Duodenal mucosa (tissue), 2 donors: ENCODE results near the gene EXD3.
"Not testable (repeated sequence)": the region's sequence is repeated elsewhere in the genome, so short reads cannot be mapped to it uniquely, and the experiment has no call there.

Experiments used
- H3K27ac ChIP-seq: one replicate; pipeline ENCODE4 v1.7.0; 2013; ENCODE audit warnings: low read depth, low read length
- H3K27me3 ChIP-seq, 2 donors: one replicate each; pipeline ENCODE4 v1.7.0; 2013; ENCODE audit warnings: low read length in 2 of 2, control low read depth in 1 of 2; ENCODE audit not compliant: insufficient read depth in 2 of 2, control insufficient read depth in 1 of 2
- H3K36me3 ChIP-seq, 2 donors: one replicate each; pipeline ENCODE4 v1.7.0; 2013; ENCODE audit warnings: low read length in 2 of 2, control low read depth in 1 of 2; ENCODE audit not compliant: insufficient read depth in 2 of 2, control insufficient read depth in 1 of 2
- H3K4me1 ChIP-seq, 2 donors: one replicate each; pipeline ENCODE4 v1.7.0; 2013; ENCODE audit warnings: low read length in 2 of 2, control low read depth in 1 of 2; ENCODE audit not compliant: insufficient read depth in 2 of 2, control insufficient read depth in 1 of 2
- H3K4me3 ChIP-seq, 2 donors: one replicate each; pipeline ENCODE4 v1.7.0; 2013; ENCODE audit warnings: low read length in 2 of 2, low read depth in 1 of 2
- H3K9ac ChIP-seq, 2 donors: one replicate each; pipeline ENCODE4 v1.7.0; 2013; ENCODE audit warnings: low read length in 2 of 2, low read depth in 1 of 2
- H3K9me3 ChIP-seq, 2 donors: one replicate each; pipeline ENCODE4 v1.7.0; 2013; ENCODE audit warnings: low read length in 2 of 2, control low read depth in 1 of 2; ENCODE audit not compliant: control insufficient read depth in 1 of 2

The EXD3 gene

DNA sequence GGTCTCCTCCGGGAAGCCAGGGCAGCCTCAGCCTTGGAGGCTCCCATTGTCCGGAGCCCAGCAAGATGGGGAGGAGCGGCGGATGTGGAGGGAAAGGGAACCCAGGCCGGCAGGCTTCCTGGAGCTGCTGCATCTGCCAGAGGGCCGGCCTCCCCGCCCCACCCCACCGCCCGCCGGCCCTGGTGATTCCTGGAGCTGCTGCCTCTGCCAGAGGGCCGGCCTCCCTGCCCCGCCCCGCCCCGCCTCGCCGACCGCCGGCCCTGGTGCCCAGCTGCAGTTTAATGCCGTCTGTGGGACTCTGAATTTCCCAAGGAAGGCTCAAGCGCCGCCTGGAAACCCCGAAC lies 31.6 kb downstream of the EXD3 start:
- Histone ChIP-seq H3K4me1 (peaks cover 0 to 3% of the 10 kb centered on the region in 2 donors), H3K27ac (peak overlapping the region; percentile 20), H3K4me3 (no peak overlapping the region), H3K36me3 (peaks cover 0 to 11% of the 10 kb centered on the region in 2 donors), H3K27me3 (no peaks in the 10 kb centered on the region), H3K9me3 (no peaks in the 10 kb centered on the region), H3K9ac (peak overlapping the region in 1 of 2 donors; percentile 7)

GRCh38 chr9:137390553-137391410 lies 32.2 kb downstream of the EXD3 start:
- H3K27ac ChIP-seq, result peak overlapping the region; percentile 20
- H3K4me1 ChIP-seq, result peaks cover 0 to 3% of the 10 kb centered on the region in 2 donors
- H3K36me3 ChIP-seq, result peaks cover 0 to 11% of the 10 kb centered on the region in 2 donors
- no peak overlapping the region for H3K4me3 ChIP-seq
- H3K27me3 ChIP-seq, result no peaks in the 10 kb centered on the region
- no peaks in the 10 kb centered on the region for H3K9me3 ChIP-seq
- H3K9ac ChIP-seq, result peak overlapping the region in 1 of 2 donors; percentile 7

GRCh38 chr9:137389428-137389746 lies 33.6 kb downstream of the EXD3 start:
- H3K27ac ChIP-seq, result no peak overlapping the region
- H3K9me3 ChIP-seq, result no peaks in the 10 kb centered on the region
- peaks cover 0 to 11% of the 10 kb centered on the region in 2 donors for H3K36me3 ChIP-seq

DNA sequence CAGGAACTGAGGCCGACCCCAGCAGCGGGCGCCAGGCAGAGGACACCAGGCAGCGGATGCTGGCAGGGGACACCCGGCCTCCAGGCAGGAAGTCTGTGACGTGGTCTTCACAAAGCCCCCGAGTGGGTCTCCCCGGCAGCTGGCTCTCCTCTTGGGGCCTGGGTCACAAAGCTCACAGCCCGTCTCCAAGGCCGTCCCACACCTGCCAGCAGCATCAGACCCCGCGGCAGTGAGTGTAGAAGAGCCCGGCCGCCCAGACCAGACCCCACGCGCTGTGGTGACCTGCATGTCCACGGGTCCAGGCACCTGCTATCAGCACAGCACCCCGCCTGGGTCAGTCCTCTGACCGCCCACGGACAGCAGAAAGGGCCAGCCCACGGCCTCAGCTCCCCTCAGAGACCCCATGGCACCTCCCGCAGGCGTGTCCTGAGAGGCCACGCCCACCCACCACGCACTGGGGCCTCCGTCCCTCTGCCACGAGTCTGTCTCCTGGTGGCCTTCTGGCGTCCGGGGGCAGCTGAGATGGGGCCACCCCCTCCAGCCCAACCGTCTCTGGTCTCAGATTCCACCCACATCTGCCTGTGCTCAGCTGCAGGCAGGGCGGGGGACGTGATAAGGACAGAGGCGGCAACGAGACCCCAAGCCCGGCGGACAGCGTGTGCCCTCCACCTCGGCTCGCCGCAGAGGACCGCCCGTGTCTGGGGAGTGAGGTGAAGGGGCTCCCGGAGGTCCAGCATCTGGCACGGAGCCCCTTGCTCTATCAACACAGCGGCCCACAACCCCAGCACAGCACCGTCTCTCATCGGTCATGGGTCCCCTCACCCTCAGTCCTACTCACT lies 34.2 kb downstream of the EXD3 start:
- Histone ChIP-seq H3K9ac (no peak overlapping the region), H3K27me3 (no peaks in the 10 kb centered on the region), H3K4me1 (peaks cover 0 to 3% of the 10 kb centered on the region in 2 donors), H3K4me3 (no peak overlapping the region), H3K9me3 (no peaks in the 10 kb centered on the region), H3K36me3 (peaks cover 0 to 11% of the 10 kb centered on the region in 2 donors), H3K27ac (no peak overlapping the region)

More at GRCh38 chr9:137389428-137389746, 33.6 kb downstream of the EXD3 start:
- Histone ChIP-seq H3K4me3 (no peak overlapping the region), H3K9ac (no peak overlapping the region), H3K27me3 (no peaks in the 10 kb centered on the region), H3K4me1 (peaks cover 0 to 3% of the 10 kb centered on the region in 2 donors)

DNA sequence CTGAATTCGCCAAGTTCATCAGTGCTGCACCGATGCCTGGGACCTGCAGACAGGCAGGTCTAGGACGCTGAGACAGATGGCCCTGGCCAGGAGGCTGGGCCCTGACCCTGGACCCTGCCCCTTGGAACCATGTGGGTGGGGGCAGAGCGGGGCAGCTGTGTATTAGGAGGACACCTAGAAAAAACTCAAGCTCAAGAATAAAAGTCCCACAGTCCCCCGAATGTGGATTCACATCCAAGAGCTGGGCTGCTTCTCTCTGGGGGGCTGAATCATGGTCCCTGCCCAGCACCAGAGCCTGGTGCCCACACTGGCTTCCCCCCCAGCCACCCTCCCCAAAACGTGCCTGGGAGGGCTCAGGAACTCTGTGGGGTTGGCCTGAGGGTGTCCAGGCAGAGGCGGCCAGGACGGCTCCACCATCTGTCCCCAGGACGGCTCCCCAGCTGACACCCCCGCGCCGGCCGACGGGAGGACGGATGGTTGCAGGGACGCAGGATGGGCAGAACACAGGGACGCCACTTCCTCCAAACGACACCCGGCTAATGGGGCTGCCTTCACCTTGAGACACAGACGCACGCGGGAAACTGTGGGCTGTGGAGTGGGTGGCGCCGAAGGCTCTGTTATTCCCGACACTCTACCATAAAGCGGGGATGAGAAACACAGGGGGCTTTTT lies 34.9 kb downstream of the EXD3 start:
- Histone ChIP-seq H3K27me3 (no peaks in the 10 kb centered on the region), H3K9ac (no peak overlapping the region), H3K4me3 (no peak overlapping the region), H3K27ac (peak overlapping the region; percentile 42), H3K9me3 (no peaks in the 10 kb centered on the region), H3K36me3 (peaks cover 0 to 11% of the 10 kb centered on the region in 2 donors), H3K4me1 (peaks cover 0 to 3% of the 10 kb centered on the region in 2 donors)

DNA sequence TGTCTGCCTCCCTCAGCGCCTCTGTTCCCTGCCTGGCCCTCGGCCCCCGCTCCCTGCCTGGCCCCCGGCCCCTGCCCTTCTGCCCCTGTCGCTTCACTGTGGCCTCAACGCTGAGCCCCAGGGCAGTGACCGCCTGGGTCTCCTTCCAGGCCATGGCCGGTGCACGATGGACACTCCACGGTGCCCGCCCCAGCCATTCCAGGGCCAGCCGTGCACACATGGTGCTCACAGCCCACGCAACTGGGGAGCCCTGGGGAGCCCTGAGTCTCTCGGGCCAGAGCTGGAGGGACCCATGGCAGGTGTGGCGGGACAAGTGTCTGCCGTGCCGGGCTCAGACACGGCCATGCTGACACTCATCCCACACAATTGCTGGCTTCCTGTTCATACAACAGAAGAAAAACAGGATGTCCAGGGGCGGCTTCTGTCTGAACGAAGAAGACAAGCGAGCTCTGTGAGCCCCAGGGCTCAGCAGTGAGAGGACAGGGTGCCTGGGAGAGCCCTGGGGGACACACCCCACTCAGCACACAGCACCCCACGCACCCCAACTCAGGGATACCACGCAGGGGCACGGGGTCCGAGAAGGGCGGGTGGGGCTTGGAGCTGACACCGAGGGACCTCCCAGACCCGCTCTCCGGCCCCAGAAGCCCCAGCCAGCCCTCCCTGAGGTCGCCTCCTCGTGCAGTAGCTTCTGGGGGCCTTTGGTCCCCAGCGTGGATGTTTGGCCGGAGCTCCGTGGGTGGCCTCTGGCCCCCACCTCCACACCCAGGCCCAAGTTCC lies 35.7 kb downstream of the EXD3 start:
- Histone ChIP-seq H3K36me3 (peaks cover 0 to 9% of the 10 kb centered on the region in 2 donors), H3K9ac (no peak overlapping the region), H3K9me3 (no peaks in the 10 kb centered on the region), H3K4me3 (no peak overlapping the region), H3K4me1 (peaks cover 0 to 3% of the 10 kb centered on the region in 2 donors), H3K27ac (peak overlapping the region; percentile 42), H3K27me3 (no peaks in the 10 kb centered on the region)

DNA sequence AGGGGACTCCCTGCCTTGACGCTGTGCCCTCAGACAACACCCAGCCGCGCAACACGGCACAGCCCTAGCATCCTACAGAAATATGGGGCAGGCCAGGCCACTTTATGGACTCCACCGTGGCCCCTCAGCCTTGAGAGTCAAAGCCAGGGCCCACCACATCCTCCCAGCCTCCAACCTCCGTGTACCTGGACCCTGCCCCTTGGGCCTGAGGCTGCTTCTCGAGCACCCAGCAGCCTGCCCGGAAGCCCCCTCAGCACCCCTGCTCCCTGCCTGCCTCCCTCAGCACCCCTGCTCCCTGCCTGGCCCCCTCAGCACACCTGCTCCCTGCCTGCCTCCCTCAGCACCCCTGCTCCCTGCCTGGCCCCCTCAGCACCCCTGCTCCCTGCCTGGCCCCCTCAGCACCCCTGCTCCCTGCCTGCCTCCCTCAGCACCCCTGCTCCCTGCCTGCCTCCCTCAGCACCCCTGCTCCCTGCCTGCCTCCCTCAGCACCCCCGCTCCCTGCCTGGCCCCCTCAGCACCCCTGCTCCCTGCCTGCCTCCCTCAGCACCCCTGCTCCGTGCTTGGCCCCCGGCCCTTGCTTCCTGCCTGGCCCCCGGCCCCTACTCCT lies 36.4 kb downstream of the EXD3 start:
- not testable (repeated sequence) for H3K9me3 ChIP-seq, H3K4me3 ChIP-seq, H3K27me3 ChIP-seq, H3K9ac ChIP-seq, H3K36me3 ChIP-seq, H3K4me1 ChIP-seq, H3K27ac ChIP-seq

- Histone ChIP-seq H3K4me3 (no peak overlapping the region), H3K9me3 (no peaks in the 10 kb centered on the region), H3K36me3 (peaks cover 0 to 6% of the 10 kb centered on the region in 2 donors), H3K27me3 (no peaks in the 10 kb centered on the region), H3K4me1 (no peaks in the 10 kb centered on the region), H3K9ac (no peak overlapping the region), H3K27ac (no peak overlapping the region)
These were observed 37.8 kb downstream of the EXD3 start for GRCh38 chr9:137385061-137385655.
